ENCODE results near the gene ASXL1. TPM values are rescaled to one million over a fixed set of nuclear protein-coding genes. Genes with fewer than 3 reads are reported as not detected.
"Not testable (repeated sequence)": the region's sequence is repeated elsewhere in the genome, so short reads cannot be mapped to it uniquely, and the experiment has no call there.

ASXL1 gene
- total RNA-seq, 1 experiment from 2014 or later, result 22.6 TPM

DNA sequence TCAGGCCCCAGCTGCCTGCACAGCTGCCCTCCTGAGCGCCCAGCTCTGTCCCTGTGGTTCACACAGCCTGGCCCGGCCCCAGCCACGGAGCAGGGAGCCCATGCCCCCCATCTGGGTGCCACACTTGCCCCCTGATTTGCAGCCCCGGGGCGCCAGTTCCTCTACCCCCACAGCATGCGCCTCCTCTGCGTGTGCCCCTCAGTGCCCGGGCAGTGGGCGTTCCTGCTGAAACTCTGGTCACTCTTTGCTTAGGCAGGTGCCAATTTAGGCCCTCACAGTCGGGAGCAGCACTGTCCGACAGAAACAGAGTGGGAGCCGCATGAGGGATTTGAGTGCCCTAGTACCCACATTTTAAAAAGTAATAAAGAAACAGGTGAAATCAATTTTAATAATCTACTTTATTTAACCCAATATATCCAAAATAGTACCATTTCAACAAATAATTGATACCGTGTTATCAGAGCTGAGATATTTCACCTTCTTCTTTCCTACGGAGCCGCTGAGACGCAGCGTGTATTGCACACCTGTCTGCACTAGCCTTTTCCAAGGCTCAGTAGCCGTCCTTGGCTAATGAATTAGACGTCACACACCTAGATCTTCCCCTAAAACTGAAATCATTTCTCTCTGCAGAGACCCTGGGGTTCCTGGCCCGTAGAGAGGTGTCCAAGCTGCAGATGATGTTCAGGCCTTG is 106.4 kb downstream of the ASXL1 start:
- no peak for DNase-seq (ENCODE audit: low read depth, low spot score)
- in situ Hi-C loops (cut with HindIII; ENCODE audit: low pct_unique_long_range_greater_than_20kb, low sequenced_read_pairs), result no loop called here

DNA sequence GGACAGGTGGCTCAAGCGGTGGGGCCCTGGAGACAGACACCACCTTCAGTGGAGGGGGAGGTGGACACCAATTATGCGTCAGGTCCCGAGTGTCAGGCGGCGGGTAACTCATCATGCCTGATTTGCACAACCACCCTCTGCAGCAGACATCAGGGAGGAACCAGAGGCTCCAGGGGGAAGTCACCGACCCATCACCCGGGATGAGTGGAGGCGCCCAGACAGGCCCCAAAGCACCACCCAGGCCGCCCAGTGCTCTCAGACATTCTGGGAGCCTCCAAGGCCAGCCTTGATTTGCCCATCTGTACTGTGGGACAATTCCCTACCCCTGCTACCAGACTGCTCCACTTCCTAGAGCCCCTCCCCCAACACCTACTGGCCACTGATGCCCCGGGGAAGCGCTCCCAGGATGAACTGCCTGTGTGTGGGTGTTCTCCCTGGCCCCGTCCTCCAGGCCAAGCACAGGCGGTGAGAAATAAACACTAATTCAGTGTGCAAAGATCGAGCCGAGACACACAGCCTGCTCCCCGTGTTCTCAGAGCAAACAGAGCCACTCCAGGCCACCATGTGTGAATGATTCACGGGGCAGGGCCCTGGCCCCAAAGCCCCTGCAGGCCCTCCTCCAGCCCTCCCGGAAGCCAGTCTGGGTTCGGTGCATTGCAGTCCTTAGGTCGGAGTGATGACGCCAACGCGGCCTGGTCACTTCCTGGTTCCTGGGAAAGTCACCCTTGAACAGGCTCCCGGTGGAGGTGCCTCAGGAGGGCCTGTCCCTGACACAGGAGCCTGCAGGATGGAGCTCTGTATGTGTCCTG is 107.2 kb downstream of the ASXL1 start:
- in situ Hi-C loops (cut with HindIII; ENCODE audit: low pct_unique_long_range_greater_than_20kb, low sequenced_read_pairs), result no loop called here
- no peak for DNase-seq (ENCODE audit: low read depth, low spot score)

DNA sequence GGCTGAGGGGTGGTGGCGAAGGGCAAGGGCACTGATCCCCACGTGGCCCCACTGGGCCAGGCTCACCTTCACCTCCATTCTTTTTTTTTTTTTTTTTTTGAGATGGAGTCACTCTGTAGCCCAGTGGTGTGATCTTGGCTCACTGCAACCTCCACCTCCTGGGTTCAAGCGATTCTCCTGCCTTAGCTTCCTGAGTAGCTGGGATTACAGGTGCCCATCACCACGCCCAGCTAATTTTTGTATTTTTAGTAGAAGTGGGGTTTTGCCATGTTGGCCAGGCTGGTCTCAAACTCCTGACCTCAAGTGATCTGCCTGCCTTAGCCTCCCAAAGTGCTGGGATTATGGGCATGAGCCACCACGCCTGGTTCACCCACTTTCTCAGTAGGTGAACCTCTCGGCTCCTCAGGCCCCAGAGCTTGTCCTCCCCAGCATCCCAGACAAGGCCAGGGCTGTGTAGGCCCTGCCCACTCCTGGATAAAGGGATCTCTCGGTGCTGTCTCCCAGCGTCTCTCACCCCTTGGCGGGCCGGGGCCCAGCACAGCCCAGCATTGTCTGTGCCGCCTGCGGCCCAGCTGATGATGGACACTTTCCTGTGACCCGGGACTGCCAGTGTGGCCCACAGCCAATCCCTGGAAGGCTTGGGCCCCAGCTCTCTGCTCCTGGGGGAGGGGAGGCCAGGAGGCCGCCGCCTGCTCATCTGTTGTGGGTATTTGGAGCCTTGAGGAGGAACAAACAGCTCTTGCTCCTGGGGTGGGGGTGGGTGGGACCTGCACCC is 108.0 kb downstream of the ASXL1 start:
- in situ Hi-C loops (cut with HindIII; ENCODE audit: low pct_unique_long_range_greater_than_20kb, low sequenced_read_pairs), result not testable (repeated sequence)

DNA sequence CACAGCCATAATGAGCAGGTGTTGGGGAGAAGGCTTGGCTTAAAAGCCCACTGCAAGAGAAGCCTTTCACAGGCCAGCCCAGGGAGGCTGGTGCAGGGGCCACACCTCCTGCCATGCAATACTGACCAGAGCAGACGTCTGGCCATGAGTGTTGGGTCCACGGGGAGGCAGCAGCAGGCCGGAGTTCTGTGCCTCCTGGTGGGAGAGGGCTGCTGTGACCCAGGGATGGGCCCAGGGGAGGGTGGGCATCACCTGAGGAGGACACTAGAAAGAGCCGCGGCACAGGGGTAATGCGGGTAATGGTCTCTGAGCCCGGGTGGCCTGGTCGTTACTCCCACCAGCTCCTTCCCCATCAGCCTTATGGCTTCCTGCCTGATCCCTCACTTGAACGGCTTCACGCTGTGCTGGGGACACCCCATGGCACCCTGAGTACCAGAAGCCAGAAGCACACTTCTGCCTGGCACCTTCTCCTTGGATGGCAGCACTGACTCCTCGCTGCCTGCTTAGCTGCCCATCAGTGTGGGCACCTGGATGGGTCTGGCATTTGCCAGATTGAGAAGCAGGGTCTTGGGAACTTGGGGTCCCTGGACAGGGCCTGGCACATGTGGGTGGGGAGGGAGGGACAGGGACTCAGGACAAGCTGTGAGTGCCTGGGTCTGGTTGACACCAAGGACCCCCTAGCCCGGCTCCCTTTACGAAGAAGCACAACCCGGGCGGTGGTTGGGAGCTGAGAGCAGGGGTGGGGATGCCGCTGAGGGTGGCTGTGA is 108.8 kb downstream of the ASXL1 start:
- no peak for DNase-seq (ENCODE audit: low read depth, low spot score)
- in situ Hi-C loops (cut with HindIII; ENCODE audit: low pct_unique_long_range_greater_than_20kb, low sequenced_read_pairs), result no loop called here

More for the DNA sequence above, 108.0 kb downstream of the ASXL1 start:
- not testable (repeated sequence) for DNase-seq (ENCODE audit: low read depth, low spot score)

DNA sequence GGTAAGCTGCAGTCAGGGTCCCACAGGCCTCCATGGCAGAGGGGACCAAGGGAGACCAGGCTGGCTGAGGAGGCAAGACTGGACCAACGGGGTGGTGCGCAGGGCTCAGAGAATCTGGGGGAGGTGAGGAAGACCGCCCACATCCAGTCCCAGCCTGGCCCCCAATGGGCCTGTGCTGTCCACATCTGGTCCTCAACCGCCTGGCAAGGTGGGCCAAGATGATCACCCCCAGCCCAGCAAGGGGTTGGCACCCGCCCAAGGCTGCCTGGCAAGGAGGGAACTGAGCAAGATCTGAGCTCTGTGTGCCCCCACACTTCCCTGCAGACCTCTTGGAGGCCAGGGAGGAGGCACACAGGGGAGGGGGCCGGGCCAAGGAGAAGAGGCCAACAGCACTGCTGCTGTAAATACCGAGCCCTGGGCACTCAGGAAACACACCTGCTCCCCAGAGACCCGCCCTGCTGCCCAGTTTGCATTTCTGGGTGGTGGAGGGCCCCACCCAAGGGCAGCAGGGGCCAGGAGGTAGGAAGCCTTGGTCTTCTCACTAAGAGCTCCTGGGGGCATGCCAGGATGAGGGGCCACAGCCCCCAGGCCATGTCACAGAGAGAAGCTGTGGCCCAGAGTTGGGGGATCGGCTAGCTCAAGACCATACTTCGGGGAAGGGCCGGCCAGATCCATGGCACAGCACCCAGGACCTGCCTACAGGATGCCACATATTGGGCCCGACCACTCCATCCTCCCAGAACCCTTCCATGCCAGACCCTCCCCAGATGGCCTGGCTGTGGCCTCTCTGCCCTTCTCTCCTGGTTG is 109.6 kb downstream of the ASXL1 start:
- DNase-seq (ENCODE audit: low read depth, low spot score), result no peak
- in situ Hi-C loops (cut with HindIII; ENCODE audit: low pct_unique_long_range_greater_than_20kb, low sequenced_read_pairs), result no loop called here

DNA sequence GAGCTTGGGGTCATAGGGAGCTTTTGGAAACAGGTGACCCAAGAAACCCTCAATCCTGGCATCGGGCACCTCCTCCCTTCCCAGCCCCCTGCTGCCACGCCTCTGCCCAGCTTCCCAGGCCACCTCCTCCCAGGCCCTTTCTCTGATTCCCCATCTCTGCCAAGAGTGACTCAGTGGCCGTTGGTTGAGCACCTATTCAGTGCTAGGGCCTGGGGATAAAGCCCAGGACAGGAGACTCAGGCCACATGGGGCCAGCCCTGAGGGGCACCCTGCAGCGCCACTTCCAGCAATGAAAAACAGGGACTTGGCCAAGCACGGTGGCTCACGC is 110.1 kb downstream of the ASXL1 start:
- no peak for DNase-seq (ENCODE audit: low read depth, low spot score)
- in situ Hi-C loops (cut with HindIII; ENCODE audit: low pct_unique_long_range_greater_than_20kb, low sequenced_read_pairs), result no loop called here

DNA sequence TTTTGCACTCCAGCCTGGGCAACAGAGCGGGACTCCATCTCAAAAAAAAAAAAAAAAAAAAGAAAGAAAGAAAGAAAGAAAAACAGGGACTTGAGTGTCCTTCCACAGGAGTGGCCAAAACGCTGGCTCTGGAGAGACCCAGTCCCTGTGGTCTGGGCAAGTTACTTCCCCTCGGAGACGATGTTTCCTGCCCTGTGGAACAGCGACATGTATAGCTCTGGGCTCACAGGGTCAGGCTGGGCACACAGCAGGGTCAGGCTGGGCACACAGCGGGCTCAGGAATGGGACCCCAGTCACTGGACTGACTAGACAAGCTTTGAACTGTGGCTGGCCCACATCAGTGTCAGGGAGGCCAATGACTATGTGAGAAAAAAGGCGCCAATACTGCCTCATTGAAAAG is 110.7 kb downstream of the ASXL1 start:
- in situ Hi-C loops (cut with HindIII; ENCODE audit: low pct_unique_long_range_greater_than_20kb, low sequenced_read_pairs), result no loop called here

DNA sequence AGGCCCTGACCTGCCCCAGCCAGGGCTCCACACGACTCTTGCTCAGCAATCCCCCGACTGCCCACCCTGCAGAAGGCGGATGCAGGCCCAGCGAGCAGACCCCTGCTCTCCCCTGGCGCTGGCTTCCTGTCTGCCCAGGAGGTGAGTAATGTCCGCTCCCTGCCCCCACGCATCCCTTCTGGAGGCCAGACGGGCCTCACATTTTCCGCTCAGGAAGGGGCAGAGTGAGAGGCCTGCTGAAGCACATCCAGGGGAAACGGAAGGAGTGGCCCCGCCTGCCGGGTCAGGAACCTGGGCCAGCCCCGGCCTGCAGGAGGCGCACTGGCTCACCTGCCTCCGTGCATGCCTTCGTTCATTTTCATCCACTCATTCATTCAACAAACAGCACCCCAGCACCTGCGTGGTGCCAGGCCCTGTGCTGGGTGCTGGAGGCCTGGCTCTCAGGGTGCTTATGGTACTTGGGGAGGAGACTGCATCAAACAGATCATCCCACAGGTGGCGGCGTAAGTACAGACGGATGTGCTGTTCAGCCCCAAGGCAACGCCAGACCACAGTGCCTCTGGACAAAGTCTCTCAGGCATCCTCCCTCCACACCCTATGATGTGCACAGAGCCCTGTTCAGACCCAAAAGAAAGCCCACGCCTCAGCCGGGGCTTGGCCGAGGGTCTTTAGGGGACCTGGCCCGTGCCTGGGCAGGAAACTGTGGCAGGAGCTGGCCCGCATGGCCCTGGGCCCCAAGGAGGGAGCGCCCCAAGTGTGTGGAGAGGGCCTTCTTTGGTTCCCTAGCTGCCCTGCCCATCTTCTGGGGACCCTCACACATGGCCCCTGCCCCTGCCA is 112.1 kb downstream of the ASXL1 start:
- in situ Hi-C loops (cut with HindIII; ENCODE audit: low pct_unique_long_range_greater_than_20kb, low sequenced_read_pairs), result no loop called here
- DNase-seq (ENCODE audit: low read depth, low spot score), result peak; percentile 47

More for the DNA sequence above, 110.7 kb downstream of the ASXL1 start:
- DNase-seq (ENCODE audit: low read depth, low spot score), result no peak

DNA sequence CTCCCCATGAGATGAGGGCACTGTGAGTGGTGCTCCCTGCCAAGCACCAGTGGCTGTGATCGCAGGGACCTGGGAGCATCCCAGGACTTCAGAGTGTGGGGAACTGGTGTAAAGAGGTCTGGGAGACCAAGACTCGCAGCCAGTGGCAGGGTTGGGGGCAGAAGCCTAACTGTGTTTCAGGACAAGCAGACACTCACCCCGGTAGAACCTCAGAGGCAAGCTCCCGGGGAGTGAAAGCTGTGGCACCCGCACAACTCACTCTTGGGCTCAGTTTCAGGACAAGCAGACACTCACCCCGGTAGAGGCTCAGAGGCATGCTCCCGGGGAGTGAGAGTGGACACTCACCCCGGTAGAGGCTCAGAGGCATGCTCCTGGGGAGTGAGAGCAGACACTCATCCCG is 112.8 kb downstream of the ASXL1 start:
- in situ Hi-C loops (cut with HindIII; ENCODE audit: low pct_unique_long_range_greater_than_20kb, low sequenced_read_pairs), result no loop called here
- no peak for DNase-seq (ENCODE audit: low read depth, low spot score)

DNA sequence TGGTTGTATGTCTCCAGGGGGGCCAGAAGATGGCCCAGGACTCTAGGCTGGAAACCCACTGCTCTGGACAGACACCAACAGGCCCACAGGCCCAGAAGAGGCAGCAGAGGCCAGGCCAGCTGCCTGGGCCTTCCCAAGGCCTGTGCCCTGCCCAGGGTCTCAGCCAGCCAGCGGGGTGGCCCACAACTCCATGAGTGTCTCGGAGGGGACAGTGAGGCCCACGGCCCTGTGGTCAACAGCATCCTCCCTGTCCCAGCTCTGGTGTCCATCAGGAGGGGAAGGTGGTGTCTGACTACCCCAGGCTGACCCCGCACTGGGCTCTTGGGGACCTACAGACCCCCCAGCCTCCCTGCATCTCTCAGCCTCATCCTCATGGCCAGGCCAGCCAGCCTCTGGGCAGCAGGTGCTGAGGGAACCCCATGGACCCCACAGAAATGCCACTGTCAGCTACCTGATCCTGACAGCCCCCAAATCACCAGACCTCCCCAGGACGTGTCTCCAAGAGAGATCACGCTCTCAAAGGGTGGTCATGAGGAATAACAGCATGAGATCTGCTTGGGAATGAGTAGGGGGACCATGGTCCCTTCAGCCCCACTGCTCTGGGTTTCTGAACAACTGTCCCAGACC is 114.6 kb downstream of the ASXL1 start:
- DNase-seq (ENCODE audit: low read depth, low spot score), result no peak
- in situ Hi-C loops (cut with HindIII; ENCODE audit: low pct_unique_long_range_greater_than_20kb, low sequenced_read_pairs), result no loop called here

DNA sequence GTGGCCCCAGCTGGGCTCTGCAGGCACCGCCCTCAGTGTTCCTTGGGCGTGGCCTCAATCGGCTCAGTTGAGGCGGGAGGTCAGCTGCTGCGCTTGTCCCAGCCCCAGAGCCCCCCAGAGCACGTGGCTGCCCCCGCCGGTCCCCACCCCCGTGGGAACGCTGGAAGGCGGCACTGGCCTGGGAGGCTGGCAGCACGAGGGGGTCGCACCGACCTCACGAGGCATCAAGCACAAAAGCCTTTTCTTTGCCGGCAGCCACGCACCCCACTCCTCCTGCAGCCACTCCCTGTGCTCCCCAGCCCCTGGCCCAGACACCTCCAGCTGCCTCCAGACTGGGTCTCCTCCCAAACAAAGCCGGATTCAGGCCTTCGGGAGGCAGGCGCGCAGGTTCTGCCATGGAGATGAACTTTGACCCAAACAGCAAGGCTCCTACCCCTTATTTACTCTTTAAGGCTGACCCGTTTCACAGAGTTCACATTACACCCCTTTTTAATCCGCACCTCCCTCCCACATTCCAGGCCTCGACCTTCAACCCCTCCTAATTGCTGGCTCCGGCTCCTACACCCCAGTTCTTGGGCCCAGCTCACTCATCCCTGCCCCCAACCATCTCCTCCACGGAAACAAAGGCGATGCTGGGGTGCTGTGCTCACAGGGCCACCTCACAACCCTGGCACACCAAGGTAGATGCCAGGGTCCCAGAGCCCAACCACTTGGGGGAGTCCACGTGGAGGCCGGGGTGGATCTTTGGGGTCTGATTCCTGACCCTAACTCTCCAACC is 115.3 kb downstream of the ASXL1 start:
- no peak for DNase-seq (ENCODE audit: low read depth, low spot score)
- in situ Hi-C loops (cut with HindIII; ENCODE audit: low pct_unique_long_range_greater_than_20kb, low sequenced_read_pairs), result no loop called here

DNA sequence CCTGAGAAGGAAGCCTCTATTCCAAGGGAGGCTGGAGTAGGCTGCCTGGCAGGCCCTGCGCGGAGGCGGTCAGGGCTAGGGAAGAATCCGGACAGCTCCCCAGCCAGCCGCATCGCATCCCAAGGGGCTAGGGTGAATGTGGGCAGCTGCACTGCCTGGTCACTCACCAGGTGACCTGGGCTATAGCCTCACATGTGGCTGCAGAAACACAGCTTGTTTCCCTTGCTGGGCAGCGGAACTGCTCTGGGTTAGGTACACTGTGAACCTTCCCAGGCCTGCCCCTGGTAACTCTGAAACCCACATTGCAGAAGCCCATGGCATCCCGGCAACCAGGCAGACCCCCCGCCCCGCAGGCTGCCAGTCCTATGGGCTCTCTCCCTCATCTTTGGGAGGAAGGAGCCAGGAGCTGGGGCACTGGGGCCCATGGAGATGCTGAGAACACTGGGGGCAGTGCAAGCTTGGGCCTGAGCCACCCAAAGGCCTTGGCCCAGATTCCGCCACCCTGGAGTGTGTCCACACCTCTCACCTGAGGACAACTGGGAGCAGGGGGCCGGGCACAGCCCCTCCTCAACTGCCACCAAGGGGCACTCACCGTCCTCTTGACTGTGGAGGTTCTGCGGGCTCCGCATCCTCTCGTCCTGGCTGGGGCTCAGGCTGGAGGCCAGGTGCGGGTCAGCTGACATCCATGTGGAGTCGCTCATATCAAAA is 116.0 kb downstream of the ASXL1 start:
- in situ Hi-C loops (cut with HindIII; ENCODE audit: low pct_unique_long_range_greater_than_20kb, low sequenced_read_pairs), result no loop called here
- DNase-seq (ENCODE audit: low read depth, low spot score), result no peak

DNA sequence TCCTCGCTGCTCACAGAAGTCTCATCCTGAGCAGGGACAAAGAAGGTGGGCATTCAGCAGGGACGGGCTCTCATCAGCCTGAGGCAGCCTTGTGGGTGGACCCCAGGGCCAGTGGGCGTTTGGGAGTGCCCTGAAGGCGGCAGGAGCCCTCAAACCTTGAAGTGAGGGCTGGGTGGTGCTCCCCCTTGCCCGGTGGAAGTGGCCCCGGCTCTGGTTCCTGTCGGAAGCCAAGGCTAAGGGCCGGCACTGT is 116.5 kb downstream of the ASXL1 start:
- in situ Hi-C loops (cut with HindIII; ENCODE audit: low pct_unique_long_range_greater_than_20kb, low sequenced_read_pairs), result no loop called here
- no peak for DNase-seq (ENCODE audit: low read depth, low spot score)

DNA sequence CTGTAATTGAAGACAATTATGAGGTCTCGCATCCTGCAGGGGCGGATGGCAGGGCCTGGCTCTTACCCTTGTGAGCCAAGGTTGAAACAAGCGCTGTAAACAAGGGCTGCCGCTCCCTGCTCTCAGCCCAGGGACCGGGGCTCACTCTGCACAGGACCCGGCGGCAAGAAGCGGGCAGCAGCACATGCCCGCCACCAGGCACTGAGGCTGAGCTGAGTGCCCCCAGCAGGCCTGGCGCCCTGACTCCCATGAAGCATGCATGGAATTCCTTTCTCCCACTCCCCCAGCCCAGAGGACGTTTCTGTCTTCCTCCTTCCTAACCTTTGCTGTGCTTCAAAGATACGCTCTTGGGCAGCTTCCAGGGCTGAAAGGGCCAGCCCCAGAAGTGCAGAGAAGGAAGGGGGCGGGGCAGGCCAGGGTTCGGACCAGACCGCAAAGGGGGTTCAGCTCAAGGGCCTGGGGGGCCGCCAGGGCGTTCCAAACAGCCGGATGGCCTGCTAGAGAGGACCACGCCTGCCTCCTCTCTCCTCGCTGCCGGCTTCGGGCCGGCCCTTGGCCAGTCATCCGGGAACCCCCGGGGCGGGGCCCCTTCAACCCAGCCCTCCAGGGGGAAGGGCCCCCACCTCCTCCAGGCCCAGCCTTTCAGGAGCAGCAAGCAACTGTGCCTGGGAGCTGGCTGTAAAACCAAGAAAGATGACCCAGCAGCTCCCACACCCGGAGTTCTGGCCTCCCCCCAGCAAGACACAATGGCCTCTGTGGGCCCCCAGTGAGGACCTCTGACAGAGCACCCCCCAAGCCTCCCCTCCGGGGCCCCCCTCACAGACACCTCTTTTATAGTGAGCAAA is 117.1 kb downstream of the ASXL1 start:
- in situ Hi-C loops (cut with HindIII; ENCODE audit: low pct_unique_long_range_greater_than_20kb, low sequenced_read_pairs), result no loop called here
- DNase-seq (ENCODE audit: low read depth, low spot score), result no peak

Data from SK-MEL-5 (cell line).